Hepatocyte (in vitro differentiated cells): Measurements from ENCODE around the gene SNCB. TPM values are rescaled to one million over a fixed set of nuclear protein-coding genes. Genes with fewer than 3 reads are reported as not detected.

Experiments used
- DNase-seq: peaks from one replicate; pipeline ENCODE4 v3.0.0-alpha.2; 2016; ENCODE audit warnings: low spot score
- H2AFZ ChIP-seq: fragments of 200-600 bp; sonication (generic); 2 replicates; pipeline ENCODE4 v1.6.0; 2016; ENCODE audit warnings: antibody characterized with exemption, mild to moderate bottlenecking
- H3K27ac ChIP-seq: fragments of 200-600 bp; sonication (generic); 2 replicates; pipeline ENCODE4 v1.5.1; 2016; ENCODE audit warnings: mild to moderate bottlenecking
- H3K27me3 ChIP-seq: fragments of 200-600 bp; sonication (generic); 2 replicates; pipeline ENCODE4 v1.6.1; 2016
- H3K36me3 ChIP-seq: fragments of 200-600 bp; sonication (generic); replicated peaks from 2 replicates; pipeline ENCODE4 v1.5.1; 2016; ENCODE audit warnings: low read depth; ENCODE audit not compliant: insufficient read depth
- H3K4me1 ChIP-seq: fragments of 200-600 bp; sonication (generic); 2 replicates; pipeline ENCODE4 v1.5.1; 2016; ENCODE audit warnings: mild to moderate bottlenecking, moderate library complexity; ENCODE audit not compliant: insufficient read depth
- H3K4me2 ChIP-seq: fragments of 200-600 bp; sonication (generic); 2 replicates; pipeline ENCODE4 v1.6.0; 2016
- H3K4me3 ChIP-seq: fragments of 200-600 bp; sonication (generic); 2 replicates; pipeline ENCODE4 v1.5.1; 2016; ENCODE audit warnings: mild to moderate bottlenecking
- H3K79me2 ChIP-seq: fragments of 200-600 bp; sonication (generic); 2 replicates; pipeline ENCODE4 v1.6.0; 2017; ENCODE audit warnings: mild to moderate bottlenecking
- H3K9me2 ChIP-seq: fragments of 200-600 bp; sonication (generic); replicated peaks from 2 replicates; pipeline ENCODE4 v1.6.0; 2017; ENCODE audit warnings: mild to moderate bottlenecking; ENCODE audit not compliant: insufficient read depth
- H3K9me3 ChIP-seq: fragments of 200-600 bp; sonication (generic); 2 replicates; pipeline ENCODE4 v1.5.1; 2016; ENCODE audit warnings: low read depth, mild to moderate bottlenecking
- H4K20me1 ChIP-seq: fragments of 200-600 bp; sonication (generic); 2 replicates; pipeline ENCODE4 v1.6.0; 2016; ENCODE audit warnings: mild to moderate bottlenecking; ENCODE audit not compliant: insufficient read depth, poor library complexity, severe bottlenecking
- CTCF ChIP-seq: fragments of 200-600 bp; sonication (generic); IDR thresholded peaks from 2 replicates; pipeline ENCODE4 v1.5.1; 2016; ENCODE audit warnings: antibody characterized with exemption, mild to moderate bottlenecking; ENCODE audit not compliant: poor library complexity
- EZH2 ChIP-seq: fragments of 200-600 bp; sonication (generic); IDR thresholded peaks from 2 replicates; pipeline ENCODE4 v1.6.1; 2016; ENCODE audit warnings: antibody characterized with exemption, mild to moderate bottlenecking, borderline replicate concordance
- EZH2phosphoT487 ChIP-seq: fragments of 200-600 bp; sonication (generic); IDR thresholded peaks from one replicate; pipeline ENCODE4 v1.6.1; 2018; ENCODE audit warnings: antibody characterized with exemption, mild to moderate bottlenecking, low read depth, moderate library complexity; ENCODE audit not compliant: unreplicated experiment, severe bottlenecking
- WGBS: methylation state at CpG from one replicate; pipeline ENCODE4 v1.1.6; 2016; ENCODE audit warnings: low lambda C conversion rate; ENCODE audit errors: missing lambda C conversion rate; 5-methylcytosine and 5-hydroxymethylcytosine counted together
- polyA plus RNA-seq: library from polyadenylated mRNA; unstranded; fragments of >200 nt; fragmentation: Nextera tagmentation; extraction: Ambion mirVana; gene quantifications from 2 replicates; pipeline ENCODE4 v1.2.1, GENCODE V29; 2016
- total RNA-seq: library from RNA; depleted of rRNA; stranded (reverse); fragments of >200 nt; gene quantifications from 2 replicates; pipeline ENCODE4 v1.2.3, GENCODE V29; 2014

SNCB gene
- total and polyA plus RNA-seq, 2 experiments from 2014 or later, result 0.57 TPM; not detected in 1

- Histone ChIP-seq H3K27me3 (peaks cover 4% of the 10 kb centered on the region), H3K4me3 (no peak overlapping the region)
Observed at GRCh38 chr5:176664886-176665285, 34.6 kb upstream of the SNCB start.

GRCh38 chr5:176664479-176664878 is 34.1 kb upstream of the SNCB start:
- WGBS, result 51% methylated on average over 6 of the region's 6 CpGs
- Histone ChIP-seq H4K20me1 (no peaks in the 10 kb centered on the region), H3K4me1 (no peaks in the 10 kb centered on the region), H3K27me3 (peaks cover 4% of the 10 kb centered on the region), H2AFZ (no peak overlapping the region), H3K9me2 (no peaks in the 10 kb centered on the region), H3K36me3 (no peaks in the 10 kb centered on the region), H3K79me2 (no peaks in the 10 kb centered on the region), H3K4me3 (no peak overlapping the region), H3K4me2 (no peak overlapping the region), H3K27ac (no peak overlapping the region), H3K9me3 (no peaks in the 10 kb centered on the region)
- TF ChIP-seq EZH2phosphoT487 (no peak), EZH2 (no peak), CTCF (no peak)
- DNase-seq, result no peak

More at GRCh38 chr5:176664886-176665285, 34.6 kb upstream of the SNCB start:
- H3K9me2 ChIP-seq, result no peaks in the 10 kb centered on the region
- no peaks in the 10 kb centered on the region for H3K4me1 ChIP-seq
- H3K79me2 ChIP-seq, result no peaks in the 10 kb centered on the region
- no peaks in the 10 kb centered on the region for H4K20me1 ChIP-seq
- no peak overlapping the region for H2AFZ ChIP-seq
- no peaks in the 10 kb centered on the region for H3K36me3 ChIP-seq
- H3K27ac ChIP-seq, result no peak overlapping the region
- H3K4me2 ChIP-seq, result no peak overlapping the region
- WGBS, result 52% methylated on average over 15 of the region's 19 CpGs
- no peaks in the 10 kb centered on the region for H3K9me3 ChIP-seq
- DNase-seq, result no peak
- TF ChIP-seq EZH2phosphoT487 (no peak), EZH2 (no peak), CTCF (no peak)

- H3K27me3 ChIP-seq, result peaks cover 4% of the 10 kb centered on the region
- WGBS, result 88% methylated on average over 10 of the region's 10 CpGs
- no peak overlapping the region for H3K27ac ChIP-seq
Observed at GRCh38 chr5:176663566-176663965, 33.2 kb upstream of the SNCB start.

More at GRCh38 chr5:176663566-176663965, 33.2 kb upstream of the SNCB start:
- Histone ChIP-seq H3K9me3 (no peaks in the 10 kb centered on the region), H3K4me1 (no peaks in the 10 kb centered on the region), H3K4me2 (no peak overlapping the region), H4K20me1 (no peaks in the 10 kb centered on the region), H2AFZ (no peak overlapping the region), H3K4me3 (no peak overlapping the region), H3K79me2 (no peaks in the 10 kb centered on the region), H3K9me2 (no peaks in the 10 kb centered on the region), H3K36me3 (no peaks in the 10 kb centered on the region)
- TF ChIP-seq CTCF, result no peak
- no peak for TF ChIP-seq EZH2
- no peak for TF ChIP-seq EZH2phosphoT487
- DNase-seq, result no peak
